ENCODE data around the gene UPP2. TPM values are rescaled to one million over a fixed set of nuclear protein-coding genes. Genes with fewer than 3 reads are reported as not detected.

The UPP2 gene
- total RNA-seq, 4 donors from 2014 or later, result not detected

DNA sequence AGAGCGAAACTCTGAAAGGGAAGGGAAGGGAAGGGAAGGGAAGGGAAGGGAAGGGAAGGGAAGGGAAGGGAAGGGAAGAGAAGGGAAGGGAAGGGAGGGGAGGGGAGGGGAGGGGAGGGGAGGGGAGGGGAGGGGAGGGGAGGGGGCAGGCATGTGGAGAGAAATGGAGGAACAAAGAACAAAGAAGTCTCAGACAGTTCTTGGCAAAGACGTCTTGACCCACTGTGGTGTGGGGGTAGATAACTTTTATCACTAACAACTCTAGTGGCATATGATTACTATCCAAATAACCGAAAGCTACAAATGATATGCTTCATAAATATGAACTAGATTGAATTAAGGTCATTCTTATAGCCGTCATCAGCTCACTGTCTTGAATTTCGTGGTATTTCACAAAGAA lies 3.2 kb downstream of the UPP2 start:
- no peaks in the 10 kb centered on the region for H3K27me3 ChIP-seq
- WGBS, result 87% methylated on average over 5 of the region's 5 CpGs

DNA sequence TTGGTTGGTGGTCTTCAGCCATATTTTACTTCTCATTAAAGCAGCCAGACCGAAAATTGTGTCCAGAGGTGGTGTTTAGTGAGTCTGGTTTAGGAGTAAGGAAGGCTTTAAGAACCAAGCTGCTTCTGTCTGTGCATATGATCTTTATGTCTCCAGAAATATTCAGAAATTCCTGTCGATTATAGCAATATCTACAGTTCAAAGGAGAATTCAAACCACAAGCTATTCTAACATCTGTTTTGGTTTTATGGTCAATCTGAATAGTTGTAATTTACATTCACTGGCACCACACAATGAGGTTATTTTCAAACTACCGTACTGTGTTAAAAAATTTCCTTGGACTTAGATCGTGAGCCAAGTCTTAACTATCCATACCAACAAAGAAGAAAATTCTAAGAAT lies 11.3 kb downstream of the UPP2 start:
- H3K27ac ChIP-seq, result no peak overlapping the region

More for the DNA sequence above, 3.2 kb downstream of the UPP2 start:
- Histone ChIP-seq H3K27ac (no peak overlapping the region), H3K4me1 (no peaks in the 10 kb centered on the region), H3K9me3 (no peaks in the 10 kb centered on the region), H3K36me3 (no peaks in the 10 kb centered on the region), H3K4me3 (no peak overlapping the region)
- DNase-seq (ENCODE audit: low spot score in 2 of 2), result no peak
- TF ChIP-seq POLR2AphosphoS5 (IDR thresholded peaks at IDR 0.05) (no peak), POLR2A (IDR thresholded peaks at IDR 0.05) (no peak), EP300 (IDR thresholded peaks at IDR 0.05) (no peak)
- TF ChIP-seq, protein P1, sequence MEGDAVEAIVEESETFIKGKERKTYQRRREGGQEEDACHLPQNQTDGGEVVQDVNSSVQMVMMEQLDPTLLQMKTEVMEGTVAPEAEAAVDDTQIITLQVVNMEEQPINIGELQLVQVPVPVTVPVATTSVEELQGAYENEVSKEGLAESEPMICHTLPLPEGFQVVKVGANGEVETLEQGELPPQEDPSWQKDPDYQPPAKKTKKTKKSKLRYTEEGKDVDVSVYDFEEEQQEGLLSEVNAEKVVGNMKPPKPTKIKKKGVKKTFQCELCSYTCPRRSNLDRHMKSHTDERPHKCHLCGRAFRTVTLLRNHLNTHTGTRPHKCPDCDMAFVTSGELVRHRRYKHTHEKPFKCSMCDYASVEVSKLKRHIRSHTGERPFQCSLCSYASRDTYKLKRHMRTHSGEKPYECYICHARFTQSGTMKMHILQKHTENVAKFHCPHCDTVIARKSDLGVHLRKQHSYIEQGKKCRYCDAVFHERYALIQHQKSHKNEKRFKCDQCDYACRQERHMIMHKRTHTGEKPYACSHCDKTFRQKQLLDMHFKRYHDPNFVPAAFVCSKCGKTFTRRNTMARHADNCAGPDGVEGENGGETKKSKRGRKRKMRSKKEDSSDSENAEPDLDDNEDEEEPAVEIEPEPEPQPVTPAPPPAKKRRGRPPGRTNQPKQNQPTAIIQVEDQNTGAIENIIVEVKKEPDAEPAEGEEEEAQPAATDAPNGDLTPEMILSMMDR (IDR thresholded peaks at IDR 0.05), result no peak

GRCh38 chr2:158113741-158114295 lies 12.1 kb downstream of the UPP2 start:
- Histone ChIP-seq H3K4me3 (no peak overlapping the region), H3K4me1 (no peaks in the 10 kb centered on the region), H3K27ac (no peak overlapping the region), H3K27me3 (no peaks in the 10 kb centered on the region), H3K36me3 (no peaks in the 10 kb centered on the region), H3K9me3 (no peaks in the 10 kb centered on the region)
- WGBS, result 60% methylated on average over 4 of the region's 4 CpGs
- DNase-seq (ENCODE audit: low spot score in 2 of 2), result no peak
- TF ChIP-seq POLR2A (IDR thresholded peaks at IDR 0.05) (no peak), EP300 (IDR thresholded peaks at IDR 0.05) (no peak), POLR2AphosphoS5 (IDR thresholded peaks at IDR 0.05) (no peak)
- TF ChIP-seq, protein P1 (IDR thresholded peaks at IDR 0.05), result no peak

More for the DNA sequence above, 11.3 kb downstream of the UPP2 start:
- TF ChIP-seq, protein P1 (IDR thresholded peaks at IDR 0.05), result no peak
- TF ChIP-seq POLR2A (IDR thresholded peaks at IDR 0.05), result no peak
- no peak for TF ChIP-seq POLR2AphosphoS5 (IDR thresholded peaks at IDR 0.05)
- TF ChIP-seq EP300 (IDR thresholded peaks at IDR 0.05), result no peak
- Histone ChIP-seq H3K36me3 (no peaks in the 10 kb centered on the region), H3K27me3 (no peaks in the 10 kb centered on the region), H3K9me3 (no peaks in the 10 kb centered on the region), H3K4me3 (no peak overlapping the region), H3K4me1 (no peaks in the 10 kb centered on the region)
- no peak for DNase-seq (ENCODE audit: low spot score in 2 of 2)
- WGBS, result 56% methylated on average over 4 of the region's 4 CpGs

DNA sequence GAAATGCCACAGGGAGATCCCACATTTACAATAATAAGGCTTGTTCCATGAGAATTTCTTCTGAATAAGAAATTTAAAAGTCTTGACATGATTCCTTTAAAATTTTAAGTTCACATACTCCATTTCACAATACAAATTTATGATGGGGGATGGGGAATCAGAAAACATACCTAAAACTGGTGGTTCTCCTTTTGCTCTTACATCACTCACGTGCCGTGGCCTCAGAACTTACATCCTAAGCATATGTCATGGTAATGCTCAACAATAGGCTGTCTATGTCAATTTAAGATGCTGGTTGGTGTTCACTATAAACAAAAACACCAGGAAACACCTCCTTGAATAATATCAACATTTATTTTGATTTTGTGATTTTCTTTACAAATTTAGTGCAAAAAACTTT lies 12.8 kb downstream of the UPP2 start:
- Histone ChIP-seq H3K27ac (no peak overlapping the region), H3K27me3 (no peaks in the 10 kb centered on the region), H3K9me3 (no peaks in the 10 kb centered on the region), H3K4me3 (no peak overlapping the region), H3K36me3 (no peaks in the 10 kb centered on the region), H3K4me1 (no peaks in the 10 kb centered on the region)
- TF ChIP-seq POLR2AphosphoS5 (IDR thresholded peaks at IDR 0.05) (no peak), POLR2A (IDR thresholded peaks at IDR 0.05) (no peak), EP300 (IDR thresholded peaks at IDR 0.05) (no peak)
- TF ChIP-seq, protein P1 (IDR thresholded peaks at IDR 0.05), result no peak
- WGBS, result 83% methylated on average over 2 of the region's 2 CpGs
- DNase-seq (ENCODE audit: low spot score in 2 of 2), result no peak

- Histone ChIP-seq H3K9me3 (no peaks in the 10 kb centered on the region), H3K4me3 (no peak overlapping the region), H3K36me3 (no peaks in the 10 kb centered on the region), H3K27me3 (no peaks in the 10 kb centered on the region), H3K4me1 (no peaks in the 10 kb centered on the region), H3K27ac (no peak overlapping the region)
- 59% methylated on average over 6 of the region's 6 CpGs for WGBS
- no peak for DNase-seq (ENCODE audit: low spot score in 2 of 2)
- no peak for TF ChIP-seq POLR2A (IDR thresholded peaks at IDR 0.05)
- no peak for TF ChIP-seq POLR2AphosphoS5 (IDR thresholded peaks at IDR 0.05)
- no peak for TF ChIP-seq EP300 (IDR thresholded peaks at IDR 0.05)
- TF ChIP-seq, protein P1 (IDR thresholded peaks at IDR 0.05), result no peak
These were observed 13.6 kb downstream of the UPP2 start for GRCh38 chr2:158115202-158115767.
